ENCODE data around the gene NDUFAF2.
"Not testable (repeated sequence)": the region's sequence is repeated elsewhere in the genome, so short reads cannot be mapped to it uniquely, and the experiment has no call there.

Gene NDUFAF2

GRCh38 chr5:60980511-60980910 is 35.5 kb downstream of the NDUFAF2 start:
- no peak overlapping the region for H3K4me3 ChIP-seq (ENCODE audit: control insufficient read depth, low read depth, low read length)
- DNase-seq (ENCODE audit: low read depth) = no peak
- TF ChIP-seq CTCF (IDR thresholded peaks at IDR 0.05; ENCODE audit: control insufficient read depth, insufficient read depth, low read depth, low read length, missing control alignments) = no peak

GRCh38 chr5:60982127-60982526 is 37.1 kb downstream of the NDUFAF2 start:
- H3K4me3 ChIP-seq (ENCODE audit: control insufficient read depth, low read depth, low read length); DNase-seq (ENCODE audit: low read depth): not testable (repeated sequence)

- no peak for TF ChIP-seq CTCF (IDR thresholded peaks at IDR 0.05; ENCODE audit: control insufficient read depth, insufficient read depth, low read depth, low read length, missing control alignments)
- H3K4me3 ChIP-seq (ENCODE audit: control insufficient read depth, low read depth, low read length) = no peak overlapping the region
- DNase-seq (ENCODE audit: low read depth) = no peak
Observed at GRCh38 chr5:60989790-60990189, 44.8 kb downstream of the NDUFAF2 start.

- H3K4me3 ChIP-seq (ENCODE audit: control insufficient read depth, low read depth, low read length) = no peak overlapping the region
- DNase-seq (ENCODE audit: low read depth) = no peak
Observed at GRCh38 chr5:60992871-60993270, 47.9 kb downstream of the NDUFAF2 start.

GRCh38 chr5:60993425-60993824 is 48.4 kb downstream of the NDUFAF2 start:
- DNase-seq (ENCODE audit: low read depth) = no peak
- TF ChIP-seq CTCF (IDR thresholded peaks at IDR 0.05; ENCODE audit: control insufficient read depth, insufficient read depth, low read depth, low read length, missing control alignments) = no peak
- no peak overlapping the region for H3K4me3 ChIP-seq (ENCODE audit: control insufficient read depth, low read depth, low read length)

More at GRCh38 chr5:60992871-60993270, 47.9 kb downstream of the NDUFAF2 start:
- TF ChIP-seq CTCF (IDR thresholded peaks at IDR 0.05; ENCODE audit: control insufficient read depth, insufficient read depth, low read depth, low read length, missing control alignments) = no peak

- TF ChIP-seq CTCF (IDR thresholded peaks at IDR 0.05; ENCODE audit: control insufficient read depth, insufficient read depth, low read depth, low read length, missing control alignments) = no peak
- DNase-seq (ENCODE audit: low read depth) = no peak
- H3K4me3 ChIP-seq (ENCODE audit: control insufficient read depth, low read depth, low read length) = no peak overlapping the region
Observed at GRCh38 chr5:60993875-60994571, 49.0 kb downstream of the NDUFAF2 start.

GRCh38 chr5:60996368-60996767 is 51.4 kb downstream of the NDUFAF2 start:
- no peak overlapping the region for H3K4me3 ChIP-seq (ENCODE audit: control insufficient read depth, low read depth, low read length)
- no peak for TF ChIP-seq CTCF (IDR thresholded peaks at IDR 0.05; ENCODE audit: control insufficient read depth, insufficient read depth, low read depth, low read length, missing control alignments)
- DNase-seq (ENCODE audit: low read depth) = no peak

Measured in AG09309 (cell line).